GM12878 (cell line): ENCODE measurements around the gene PAX2. TPM values are rescaled to one million over a fixed set of nuclear protein-coding genes. Genes with fewer than 3 reads are reported as not detected.

ENCODE experiments used
- ATAC-seq: fragments of 200-7000 bp; cut with Tn5 transposase; 3 replicates; pipeline ENCODE4 v1.9.1; 2020; ENCODE audit warnings: mild to moderate bottlenecking, moderate library complexity
- BruUV-seq: library from RNA; stranded (reverse); fragments of 400-500 nt; replicated peaks from 2 replicates; lab custom pipeline; 2021; lab: Mats Ljungman, UMichigan
- CTCF ChIA-PET: fragments of 300-600 bp; sonication (Branson Sonifier 250); formaldehyde crosslinking; extraction: SDS; loops from one replicate; lab custom pipeline; 2021; ENCODE audit warnings: inconsistent platforms; lab: Yijun Ruan, JAX
- POLR2A ChIA-PET: fragments of 350-600 bp; formaldehyde crosslinking; extraction: SDS; loops from one replicate; lab custom pipeline; 2021; ENCODE audit warnings: inconsistent platforms; lab: Charles Lee
- RAD21 ChIA-PET: fragments of 300-600 bp; sonication (Branson Sonifier 250); formaldehyde crosslinking; loops from one replicate; lab custom pipeline; 2023; ENCODE audit warnings: antibody characterized with exemption; ENCODE audit not compliant: unreplicated experiment; lab: Charles Lee
- SMC1A ChIA-PET: fragments of 300-600 bp; sonication (Branson Sonifier 250); formaldehyde crosslinking; loops from one replicate; lab custom pipeline; 2023; ENCODE audit not compliant: unreplicated experiment, uncharacterized antibody; lab: Charles Lee
- DNase-seq: peaks from one replicate; pipeline ENCODE4 v3.0.0-alpha.2; 2011; ENCODE audit warnings: low read depth, low spot score
- FAIRE-seq: peaks from 3 replicates; lab custom pipeline; 2011; peaks lifted over from hg19 to GRCh38; lab: Jason Lieb, UNC
- H2AFZ ChIP-seq: 2 replicates; pipeline ENCODE4 v1.6.0; 2011; ENCODE audit warnings: low read depth, low read length, control low read depth; ENCODE audit not compliant: control insufficient read depth
- H3K27ac ChIP-seq: 2 replicates; pipeline ENCODE4 v1.5.1; 2011; ENCODE audit warnings: control low read depth; ENCODE audit not compliant: control insufficient read depth, insufficient read depth
- H3K27me3 ChIP-seq, 2 experiments: replicated peaks in 1 of 2; 2 replicates each; pipeline versions ENCODE4 v1.6.0 to v1.6.1; 2011; ENCODE audit warnings: low read length in 1 of 2; ENCODE audit not compliant: control insufficient read depth in 2 of 2, insufficient read depth in 2 of 2
- H3K36me3 ChIP-seq, 2 experiments: 2 replicates each; pipeline ENCODE4 v1.5.1; 2011; ENCODE audit warnings: low read length in 1 of 2; ENCODE audit not compliant: control insufficient read depth in 2 of 2, insufficient read depth in 2 of 2
- H3K4me1 ChIP-seq: 2 replicates; pipeline ENCODE4 v1.6.1; 2011; ENCODE audit warnings: mild to moderate bottlenecking, low read length, moderate library complexity, mixed read lengths; ENCODE audit not compliant: control insufficient read depth, insufficient read depth
- H3K4me2 ChIP-seq: 2 replicates; pipeline ENCODE4 v1.6.0; 2011; ENCODE audit warnings: control low read depth; ENCODE audit not compliant: control insufficient read depth, insufficient read depth
- H3K4me3 ChIP-seq: fragments of 200-600 bp; sonication (generic); 2 replicates; pipeline ENCODE4 v1.5.1; 2016
- H3K79me2 ChIP-seq: 2 replicates; pipeline ENCODE4 v1.6.0; 2011; ENCODE audit warnings: low read length; ENCODE audit not compliant: control insufficient read depth, insufficient read depth
- H3K9ac ChIP-seq: 2 replicates; pipeline ENCODE4 v1.8.0; 2011; ENCODE audit warnings: low read length, control low read depth, mixed read lengths; ENCODE audit not compliant: control insufficient read depth, insufficient read depth
- H3K9me3 ChIP-seq: replicated peaks from 3 replicates; pipeline ENCODE4 v1.5.1; 2011; ENCODE audit warnings: mild to moderate bottlenecking, low read length; ENCODE audit not compliant: control insufficient read depth, insufficient read depth
- H4K20me1 ChIP-seq: 2 replicates; pipeline ENCODE4 v1.6.0; 2011; ENCODE audit not compliant: control insufficient read depth, insufficient read depth
- E2F4 ChIP-seq: IDR thresholded peaks from 2 replicates; pipeline ENCODE4 v1.6.1; 2012; ENCODE audit warnings: low read depth, low read length, improper control_type of control experiment
- JUND ChIP-seq: IDR thresholded peaks from 2 replicates; pipeline ENCODE4 v1.6.1; 2012; ENCODE audit warnings: low read depth, mild to moderate bottlenecking, low read length, improper control_type of control experiment, moderate library complexity
- MEF2B ChIP-seq: fragments of 450-650 bp; IDR thresholded peaks from 2 replicates; pipeline ENCODE4 v1.6.1; 2018; ENCODE audit warnings: mild to moderate bottlenecking, moderate library complexity; ENCODE audit not compliant: partially characterized antibody, poor library complexity, severe bottlenecking
- SMARCA5 ChIP-seq: fragments of 450-650 bp; IDR thresholded peaks from 2 replicates; pipeline ENCODE4 v1.6.1; 2017; ENCODE audit warnings: mild to moderate bottlenecking
- SREBF2 ChIP-seq: IDR thresholded peaks from 2 replicates; pipeline ENCODE4 v1.6.1; 2012; ENCODE audit warnings: mild to moderate bottlenecking, low read length
- SUPT20H ChIP-seq: IDR thresholded peaks from 2 replicates; pipeline ENCODE4 v1.6.1; 2011; ENCODE audit warnings: low read depth, mild to moderate bottlenecking, low read length, moderate library complexity, borderline replicate concordance; ENCODE audit not compliant: control insufficient read depth
- TARDBP ChIP-seq: IDR thresholded peaks from 2 replicates; pipeline ENCODE4 v1.6.1; 2016; ENCODE audit warnings: borderline replicate concordance
- WGBS: methylation state at CpG from one replicate; pipeline ENCODE4 v1.1.6; 2016; ENCODE audit warnings: low lambda C conversion rate; ENCODE audit not compliant: insufficient replicate concordance, insufficient coverage; ENCODE audit errors: missing lambda C conversion rate; 5-methylcytosine and 5-hydroxymethylcytosine counted together
- in situ Hi-C: fragments of 300-500 bp; cut with MboI; formaldehyde crosslinking; loops from 9 replicates; pipeline ENCODE4 v1.14.3; 2018; ENCODE audit warnings: mixed read lengths
- intact Hi-C: fragments of 100-400 bp; cut with micrococcal nuclease; formaldehyde crosslinking; loops from one replicate; pipeline ENCODE4 v1.14.2; 2022; ENCODE audit not compliant: unreplicated experiment
- polyA plus RNA-seq, 11 experiments: library from polyadenylated mRNA; depleted of rRNA in 4 of 11; unstranded in 6 of 11; stranded (reverse) in 5 of 11; fragments of >200 nt; fragmentation: Nextera tagmentation in 4 of 11; fragmentation: Illumina TruSeq in 1 of 11; extraction: Ambion mirVana in 4 of 11; extraction: Trizol in 1 of 11; gene quantifications; 1 replicate in 1 of 11; 2 replicates in 10 of 11; pipeline versions ENCODE4 v1.2.1 to v1.2.3, GENCODE V29; 2011 to 2016; ENCODE audit warnings: inconsistent platforms in 2 of 11, missing spikeins in 2 of 11, low read depth in 1 of 11
- total RNA-seq, 4 experiments: library from RNA; depleted of rRNA in 3 of 4; stranded (reverse); fragments of >200 nt in 3 of 4; fragmentation: Illumina TruSeq in 1 of 4; extraction: Trizol in 1 of 4; gene quantifications; 2 replicates each; pipeline versions ENCODE4 v1.2.1 to v1.2.3, GENCODE V29; 2013 to 2021
- TF ChIP-seq, protein P1 (sequence below): fragments of 450-650 bp; IDR thresholded peaks from 2 replicates; pipeline ENCODE4 v1.6.1; 2017; ENCODE audit warnings: antibody characterized with exemption, mild to moderate bottlenecking, moderate library complexity
- TF ChIP-seq, protein P2 (sequence below): fragments of 450-650 bp; IDR thresholded peaks from 2 replicates; pipeline ENCODE4 v1.6.1; 2017; ENCODE audit warnings: mild to moderate bottlenecking, low read depth, inconsistent platforms; ENCODE audit not compliant: poor library complexity, severe bottlenecking

The PAX2 gene
- total and polyA plus RNA-seq, 10 of the 15 experiments (the other 5 are each of a cell fraction or from before 2014, with no cell fraction given), result not detected

- ChIA-PET CTCF (no interaction called here), SMC1A (no interaction called here)
- Histone ChIP-seq H3K4me2 (no peak overlapping the region), H2AFZ (no peak overlapping the region), H3K4me1 (no peaks in the 10 kb centered on the region), H3K4me3 (no peak overlapping the region)
- BruUV-seq, result no TSS peak
- FAIRE-seq (no peak), ATAC-seq (peak; percentile 15; the same call in 1 of the 3 replicates)
- TF ChIP-seq JUND (no peak), SREBF2 (no peak), E2F4 (no peak), TARDBP (no peak), SMARCA5 (no peak), MEF2B (no peak), SUPT20H (no peak)
- TF ChIP-seq, protein P1, sequence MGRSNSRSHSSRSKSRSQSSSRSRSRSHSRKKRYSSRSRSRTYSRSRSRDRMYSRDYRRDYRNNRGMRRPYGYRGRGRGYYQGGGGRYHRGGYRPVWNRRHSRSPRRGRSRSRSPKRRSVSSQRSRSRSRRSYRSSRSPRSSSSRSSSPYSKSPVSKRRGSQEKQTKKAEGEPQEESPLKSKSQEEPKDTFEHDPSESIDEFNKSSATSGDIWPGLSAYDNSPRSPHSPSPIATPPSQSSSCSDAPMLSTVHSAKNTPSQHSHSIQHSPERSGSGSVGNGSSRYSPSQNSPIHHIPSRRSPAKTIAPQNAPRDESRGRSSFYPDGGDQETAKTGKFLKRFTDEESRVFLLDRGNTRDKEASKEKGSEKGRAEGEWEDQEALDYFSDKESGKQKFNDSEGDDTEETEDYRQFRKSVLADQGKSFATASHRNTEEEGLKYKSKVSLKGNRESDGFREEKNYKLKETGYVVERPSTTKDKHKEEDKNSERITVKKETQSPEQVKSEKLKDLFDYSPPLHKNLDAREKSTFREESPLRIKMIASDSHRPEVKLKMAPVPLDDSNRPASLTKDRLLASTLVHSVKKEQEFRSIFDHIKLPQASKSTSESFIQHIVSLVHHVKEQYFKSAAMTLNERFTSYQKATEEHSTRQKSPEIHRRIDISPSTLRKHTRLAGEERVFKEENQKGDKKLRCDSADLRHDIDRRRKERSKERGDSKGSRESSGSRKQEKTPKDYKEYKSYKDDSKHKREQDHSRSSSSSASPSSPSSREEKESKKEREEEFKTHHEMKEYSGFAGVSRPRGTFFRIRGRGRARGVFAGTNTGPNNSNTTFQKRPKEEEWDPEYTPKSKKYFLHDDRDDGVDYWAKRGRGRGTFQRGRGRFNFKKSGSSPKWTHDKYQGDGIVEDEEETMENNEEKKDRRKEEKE, result no peak
- TF ChIP-seq, protein P2, sequence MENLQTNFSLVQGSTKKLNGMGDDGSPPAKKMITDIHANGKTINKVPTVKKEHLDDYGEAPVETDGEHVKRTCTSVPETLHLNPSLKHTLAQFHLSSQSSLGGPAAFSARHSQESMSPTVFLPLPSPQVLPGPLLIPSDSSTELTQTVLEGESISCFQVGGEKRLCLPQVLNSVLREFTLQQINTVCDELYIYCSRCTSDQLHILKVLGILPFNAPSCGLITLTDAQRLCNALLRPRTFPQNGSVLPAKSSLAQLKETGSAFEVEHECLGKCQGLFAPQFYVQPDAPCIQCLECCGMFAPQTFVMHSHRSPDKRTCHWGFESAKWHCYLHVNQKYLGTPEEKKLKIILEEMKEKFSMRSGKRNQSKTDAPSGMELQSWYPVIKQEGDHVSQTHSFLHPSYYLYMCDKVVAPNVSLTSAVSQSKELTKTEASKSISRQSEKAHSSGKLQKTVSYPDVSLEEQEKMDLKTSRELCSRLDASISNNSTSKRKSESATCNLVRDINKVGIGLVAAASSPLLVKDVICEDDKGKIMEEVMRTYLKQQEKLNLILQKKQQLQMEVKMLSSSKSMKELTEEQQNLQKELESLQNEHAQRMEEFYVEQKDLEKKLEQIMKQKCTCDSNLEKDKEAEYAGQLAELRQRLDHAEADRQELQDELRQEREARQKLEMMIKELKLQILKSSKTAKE, result no peak
- TF ChIP-seq, all 136 proteins: peak for 0
- ChIA-PET RAD21 (no interaction called here), POLR2A (no interaction called here)
- in situ Hi-C loops (no loop called here), intact Hi-C loops (no loop called here)
- Histone ChIP-seq H3K9me3 (no peaks in the 10 kb centered on the region), H3K36me3 (no peaks in the 10 kb centered on the region), H3K27ac (no peak overlapping the region), H3K9ac (no peak overlapping the region), H3K79me2 (no peaks in the 10 kb centered on the region), H3K27me3 (no peaks in the 10 kb centered on the region), H4K20me1 (no peaks in the 10 kb centered on the region; the same call in 1 of the 2 replicates)
- WGBS, result 68% methylated on average over 3 of the region's 3 CpGs
- DNase-seq, result no peak
Measured at GRCh38 chr10:100838986-100839385, 93.6 kb downstream of the PAX2 start.
